Stromal cell of bone marrow (primary cell): ENCODE results near the gene STRC.
"Not testable (repeated sequence)": the region's sequence is repeated elsewhere in the genome, so short reads cannot be mapped to it uniquely, and the experiment has no call there.

ENCODE experiments used
- DNase-seq: peaks from one replicate; pipeline ENCODE4 v3.0.0-alpha.2; 2012; ENCODE audit warnings: low read depth

STRC gene

GRCh38 chr15:43563793-43564192 is 54.8 kb downstream of the STRC start:
- DNase-seq, result not testable (repeated sequence)

- DNase-seq, result not testable (repeated sequence)
Measured at GRCh38 chr15:43562753-43563152, 55.8 kb downstream of the STRC start.

GRCh38 chr15:43552986-43553385 is 65.6 kb downstream of the STRC start:
- DNase-seq, result no peak

- no peak for DNase-seq
Measured at GRCh38 chr15:43552256-43552655, 66.3 kb downstream of the STRC start.

- DNase-seq, result peak; percentile 76
Measured at GRCh38 chr15:43550527-43551363, 67.9 kb downstream of the STRC start.
